Fibroblast of skin of scalp (primary cell): ENCODE measurements around the gene RRM1.
"Not testable (repeated sequence)": the region's sequence is repeated elsewhere in the genome, so short reads cannot be mapped to it uniquely, and the experiment has no call there.

Source experiments
- DNase-seq: peaks from one replicate; pipeline ENCODE4 v3.0.0-alpha.2; 2013

The RRM1 gene

GRCh38 chr11:4083198-4083597 lies 11.4 kb upstream of the RRM1 start:
- no peak for DNase-seq

GRCh38 chr11:4084406-4085125 lies 10.0 kb upstream of the RRM1 start:
- no peak for DNase-seq

- DNase-seq, result no peak
These were observed 9.0 kb upstream of the RRM1 start for GRCh38 chr11:4085575-4085974.

GRCh38 chr11:4086575-4087353 lies 7.8 kb upstream of the RRM1 start:
- no peak for DNase-seq

GRCh38 chr11:4087551-4087950 lies 7.0 kb upstream of the RRM1 start:
- peak; percentile 45 for DNase-seq

GRCh38 chr11:4090258-4090657 lies 4.3 kb upstream of the RRM1 start:
- no peak for DNase-seq

- no peak for DNase-seq
These were observed 2.6 kb upstream of the RRM1 start for GRCh38 chr11:4092026-4092425.

- no peak for DNase-seq
These were observed 866 bp upstream of the RRM1 start for GRCh38 chr11:4093519-4094347.

- peak; percentile 71 for DNase-seq
These were observed 1.1 kb downstream of the RRM1 start for GRCh38 chr11:4095509-4096230.

GRCh38 chr11:4098026-4098621 lies 3.5 kb downstream of the RRM1 start:
- DNase-seq, result no peak

- no peak for DNase-seq
These were observed 8.1 kb downstream of the RRM1 start for GRCh38 chr11:4102711-4103110.

- DNase-seq, result no peak
These were observed 8.7 kb downstream of the RRM1 start for GRCh38 chr11:4103269-4103668.

- no peak for DNase-seq
These were observed 11.3 kb downstream of the RRM1 start for GRCh38 chr11:4105916-4106315.

- DNase-seq, result no peak
These were observed 17.2 kb downstream of the RRM1 start for GRCh38 chr11:4111834-4112233.

- no peak for DNase-seq
These were observed 20.5 kb downstream of the RRM1 start for GRCh38 chr11:4115128-4115527.

GRCh38 chr11:4118107-4118506 lies 23.5 kb downstream of the RRM1 start:
- DNase-seq, result peak; percentile 68

- no peak for DNase-seq
These were observed 28.6 kb downstream of the RRM1 start for GRCh38 chr11:4123218-4123617.

GRCh38 chr11:4125141-4125540 lies 30.5 kb downstream of the RRM1 start:
- DNase-seq, result no peak

GRCh38 chr11:4127357-4127756 lies 32.8 kb downstream of the RRM1 start:
- DNase-seq, result no peak

GRCh38 chr11:4130219-4130618 lies 35.6 kb downstream of the RRM1 start:
- not testable (repeated sequence) for DNase-seq

- peak; percentile 38 for DNase-seq
These were observed 40.2 kb downstream of the RRM1 start for GRCh38 chr11:4134806-4135205.

GRCh38 chr11:4138497-4138896 lies 43.9 kb downstream of the RRM1 start:
- no peak for DNase-seq
